C1 segment of cervical spinal cord (tissue), 14 donors: ENCODE results near the gene LRRC40.
"Not testable (repeated sequence)": the region's sequence is repeated elsewhere in the genome, so short reads cannot be mapped to it uniquely, and the experiment has no call there.

Experiments
- DNase-seq, 14 donors: peaks; one replicate each; lab custom pipeline; 2025; lab: John Stamatoyannopoulos, UW

Gene LRRC40

DNA sequence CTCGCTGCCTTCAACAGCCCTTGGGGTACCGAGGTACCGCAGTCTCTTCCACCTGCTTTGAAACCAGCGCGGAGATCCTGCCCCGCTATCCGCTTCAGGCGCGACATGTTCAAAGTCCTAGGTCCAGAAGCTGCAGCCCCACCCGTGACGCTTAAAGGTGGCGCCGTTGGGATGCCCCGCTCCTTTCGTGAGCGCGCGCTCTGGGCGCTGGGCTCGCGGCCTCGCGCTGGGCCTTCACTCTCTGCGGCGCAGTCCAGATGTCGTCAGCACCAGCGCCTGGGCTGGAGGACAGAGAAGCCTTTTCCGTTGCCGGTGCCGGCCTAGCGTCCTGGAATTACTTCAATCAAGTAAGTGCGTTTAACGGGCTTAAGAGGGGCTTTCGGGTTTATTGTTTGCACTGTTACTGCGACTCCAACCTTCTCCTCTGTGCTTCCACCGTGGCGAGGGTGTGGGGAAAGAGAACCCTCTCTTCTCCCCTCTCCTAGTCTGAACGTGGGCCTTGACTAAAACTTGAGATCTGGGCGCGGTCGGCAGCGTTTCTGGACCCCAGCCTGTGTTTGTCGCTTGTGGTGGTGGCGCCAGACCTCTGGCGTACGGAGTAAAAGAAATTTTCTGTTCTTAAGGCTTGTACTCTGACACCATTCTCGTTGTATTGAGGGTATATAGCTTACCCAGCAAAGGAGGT lies at the start of gene LRRC40:
TSS of gene LRRC40 (minus strand) at position 146 of the 685 bp plus-strand sequence. CDS start at position 107, 39 bp downstream.
- peak; percentile 69 to 97 (median 94) for DNase-seq

DNA sequence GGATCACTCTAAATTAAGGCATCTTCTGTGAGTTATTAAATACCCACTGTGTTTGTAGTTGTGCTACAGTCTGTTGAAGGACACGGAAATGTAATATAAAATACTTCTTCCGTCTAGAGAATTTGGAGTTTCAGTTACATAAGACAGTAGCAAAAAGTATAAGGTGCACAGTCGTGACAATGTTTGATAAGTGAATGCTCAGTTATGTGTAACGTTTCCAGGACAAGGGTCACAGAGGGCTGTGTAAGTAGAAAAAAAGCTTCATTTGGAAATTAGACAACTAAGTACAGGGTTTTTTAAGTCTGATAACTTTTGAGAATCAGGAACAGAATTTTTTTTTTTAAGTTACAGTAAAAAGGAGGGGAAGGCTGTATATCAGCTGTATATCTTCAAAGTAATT lies 43.4 kb upstream of the LRRC40 start:
- DNase-seq = no peak

- DNase-seq = no peak
These were observed 42.4 kb upstream of the LRRC40 start for GRCh38 chr1:70247768-70248167.

GRCh38 chr1:70247122-70247521 lies 41.7 kb upstream of the LRRC40 start:
- DNase-seq = no peak

DNA sequence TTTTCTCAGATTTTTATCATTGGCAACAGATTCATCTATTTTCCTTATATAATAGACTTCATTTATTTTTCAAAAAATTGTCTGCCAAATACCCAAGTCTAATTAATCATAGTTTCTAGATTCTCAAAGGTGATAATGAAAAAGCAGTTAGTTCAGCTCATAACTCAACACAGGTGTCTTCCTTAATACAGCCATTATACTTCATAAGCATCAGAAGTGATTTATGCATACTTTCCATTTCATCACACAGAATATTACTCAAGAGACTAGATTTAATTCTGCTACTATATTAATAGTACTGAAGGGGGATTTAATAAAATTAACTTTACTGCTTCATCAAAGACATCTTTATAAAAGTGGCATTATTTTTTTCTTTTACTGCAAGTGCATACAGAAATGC lies 34.6 kb upstream of the LRRC40 start:
- no peak for DNase-seq

- no peak for DNase-seq
These were observed 29.4 kb upstream of the LRRC40 start for GRCh38 chr1:70234733-70235132.

DNA sequence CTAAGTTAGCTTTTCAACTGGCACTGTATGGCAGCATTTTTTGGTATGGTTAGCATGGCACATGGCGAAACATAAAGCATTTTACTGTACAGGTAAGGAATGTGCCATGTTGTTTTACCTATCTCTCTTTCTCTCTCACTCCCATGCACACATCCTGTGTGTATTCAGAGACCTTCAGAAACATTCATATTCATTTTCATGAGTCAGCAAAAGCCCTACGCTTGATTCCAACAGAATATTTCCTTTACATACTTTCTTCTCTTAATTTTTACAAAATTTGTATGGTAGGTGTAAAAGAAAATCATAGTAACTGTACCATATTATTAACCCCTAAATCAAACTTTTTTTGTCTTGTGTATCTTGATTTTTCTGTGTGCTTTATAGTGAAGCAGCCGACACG lies 26.1 kb upstream of the LRRC40 start:
- DNase-seq = no peak

DNA sequence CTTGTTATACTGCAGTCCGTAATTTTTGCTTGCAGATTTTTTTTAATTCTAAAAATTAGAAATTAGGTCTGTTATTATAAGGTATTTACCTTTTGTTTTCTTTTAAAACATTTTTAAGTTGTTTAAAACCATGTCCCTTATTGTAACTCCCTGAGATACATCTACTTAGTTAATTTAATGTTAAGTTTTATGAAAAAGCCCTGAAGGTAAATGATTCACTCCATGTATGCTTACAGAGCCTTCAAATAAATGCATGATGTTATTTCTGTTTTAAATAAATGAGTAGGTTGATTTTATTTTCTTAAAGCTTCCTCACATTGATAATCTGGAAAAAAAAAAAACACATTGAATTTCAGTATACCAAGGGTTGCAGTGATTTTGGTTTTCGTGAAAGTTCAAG lies 23.3 kb upstream of the LRRC40 start:
- no peak for DNase-seq

GRCh38 chr1:70227439-70227838 lies 22.1 kb upstream of the LRRC40 start:
- DNase-seq = no peak

DNA sequence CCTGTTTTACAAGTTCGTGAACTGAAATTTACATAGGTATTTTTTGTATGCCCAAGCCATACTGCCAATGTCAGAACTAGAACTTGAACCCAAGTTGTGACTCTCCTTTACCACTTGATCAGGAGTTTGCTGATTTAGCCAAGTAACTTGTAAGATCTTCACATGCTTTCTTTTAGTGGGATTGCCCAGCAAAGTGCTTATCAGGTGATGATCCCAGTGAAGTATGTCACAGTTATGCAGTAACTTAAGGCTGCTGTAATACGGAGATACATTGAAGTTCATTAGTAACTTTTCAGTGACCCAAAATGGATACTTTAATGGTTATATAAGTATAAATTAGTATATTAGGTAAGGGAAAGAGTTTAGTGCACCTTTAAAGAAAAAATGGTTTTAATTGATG lies 19.6 kb upstream of the LRRC40 start:
- DNase-seq = no peak

GRCh38 chr1:70222716-70223235 lies 17.4 kb upstream of the LRRC40 start:
- no peak for DNase-seq

DNA sequence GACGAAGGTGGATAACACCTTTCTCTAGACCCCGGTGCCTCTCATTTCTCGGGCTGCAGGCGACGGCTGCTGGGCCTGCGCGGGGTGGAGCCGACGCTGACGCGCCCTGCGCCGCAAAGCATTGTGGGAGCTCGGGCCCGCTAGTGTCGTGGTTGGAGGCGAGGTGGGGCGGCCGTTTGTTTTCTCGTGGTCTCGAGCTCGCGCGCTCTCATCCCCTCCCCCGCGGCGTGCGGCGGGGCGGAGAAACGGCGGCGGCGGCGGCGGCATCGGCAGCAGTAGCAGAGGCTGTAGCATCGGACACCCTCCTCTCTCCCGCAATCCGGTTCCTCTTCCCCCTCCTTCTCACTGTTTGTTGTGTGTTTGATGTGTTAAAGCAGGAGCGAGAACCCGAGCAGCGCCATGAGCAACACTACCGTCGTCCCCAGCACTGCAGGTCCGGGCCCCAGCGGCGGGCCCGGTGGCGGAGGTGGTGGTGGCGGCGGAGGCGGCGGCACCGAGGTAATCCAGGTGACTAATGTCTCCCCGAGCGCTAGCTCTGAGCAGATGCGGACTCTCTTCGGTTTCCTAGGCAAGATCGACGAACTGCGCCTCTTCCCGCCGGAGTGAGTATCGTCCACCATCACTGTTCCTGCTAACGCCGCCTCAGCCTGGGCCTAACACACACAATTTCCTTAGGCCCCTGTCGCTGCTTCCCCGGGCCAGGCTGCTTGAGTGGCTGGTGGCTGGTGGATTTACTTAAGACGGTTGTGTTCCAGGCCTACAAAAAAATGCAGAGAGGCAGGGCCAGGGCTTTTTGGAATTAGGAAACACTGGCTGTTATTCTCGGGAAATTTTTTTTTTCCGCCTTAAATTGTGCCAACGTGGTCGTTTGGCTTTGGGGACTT lies 16.1 kb upstream of the LRRC40 start, which contains the start of gene SRSF11:
TSS of gene SRSF11 (plus strand) at position 143 of the 884 bp plus-strand sequence. CDS start at position 400, 257 bp downstream.
- peak; percentile 73 to 96 (median 92) for DNase-seq

GRCh38 chr1:70220517-70221237 lies 15.3 kb upstream of the LRRC40 start:
- DNase-seq = no peak

DNA sequence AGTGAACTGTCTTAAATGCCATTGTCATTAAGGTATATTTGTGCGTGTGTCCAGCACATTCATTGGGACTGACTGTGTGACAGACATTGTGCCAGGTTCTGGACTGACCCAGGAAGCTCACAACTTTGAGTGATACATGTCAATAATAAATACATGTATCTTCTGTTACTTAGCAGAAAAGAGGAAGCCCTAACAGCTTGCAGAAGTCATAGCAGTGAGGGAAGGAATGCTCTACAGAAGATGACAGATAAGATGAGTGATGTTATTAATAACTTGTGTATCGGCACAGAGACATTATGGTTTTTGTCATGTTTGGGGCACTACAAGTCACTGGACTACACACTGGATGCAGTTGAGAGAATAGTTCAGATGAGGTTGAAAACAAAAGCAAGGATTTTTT lies 14.6 kb upstream of the LRRC40 start:
- DNase-seq = no peak

GRCh38 chr1:70211541-70211940 lies 6.2 kb upstream of the LRRC40 start:
- no peak for DNase-seq

DNA sequence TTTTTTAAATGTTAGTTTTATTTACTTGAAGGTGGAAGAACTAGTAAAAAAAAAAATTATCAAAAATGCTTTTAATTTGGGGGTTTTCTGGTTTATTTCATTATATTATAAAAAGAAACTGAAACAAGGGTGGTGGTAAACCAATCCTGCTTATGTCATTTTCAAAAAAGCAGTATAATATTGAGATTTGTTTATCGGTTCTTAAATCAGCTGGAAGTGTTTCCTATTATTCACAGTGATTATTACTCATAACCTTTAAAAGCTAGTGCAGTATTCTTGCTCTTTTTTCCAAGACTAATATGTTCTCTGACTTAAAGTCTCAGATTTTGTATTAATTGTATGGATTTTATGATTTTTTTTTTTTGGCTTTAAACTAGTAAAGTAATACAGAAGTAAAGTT lies 5.4 kb upstream of the LRRC40 start:
- DNase-seq = no peak

DNA sequence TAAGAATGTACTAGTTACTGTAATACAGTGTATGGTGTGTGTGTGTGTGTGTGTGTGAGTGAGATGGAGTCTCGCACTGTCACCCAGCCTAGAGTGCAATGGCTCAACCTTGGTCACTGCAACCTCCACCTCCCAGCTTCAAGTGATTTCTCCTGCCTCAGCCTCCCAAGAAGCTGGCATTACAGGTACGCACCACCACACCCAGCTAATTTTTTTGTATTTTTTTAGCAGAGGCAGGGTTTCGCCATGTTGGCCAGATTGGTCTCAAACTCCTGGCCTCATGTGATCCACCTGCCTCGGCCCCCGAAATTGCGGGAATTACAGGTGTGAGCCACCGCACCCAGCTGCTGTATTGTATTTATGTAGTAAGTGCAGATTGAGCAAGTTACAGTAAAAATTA lies 2.9 kb upstream of the LRRC40 start:
- DNase-seq = no peak

DNA sequence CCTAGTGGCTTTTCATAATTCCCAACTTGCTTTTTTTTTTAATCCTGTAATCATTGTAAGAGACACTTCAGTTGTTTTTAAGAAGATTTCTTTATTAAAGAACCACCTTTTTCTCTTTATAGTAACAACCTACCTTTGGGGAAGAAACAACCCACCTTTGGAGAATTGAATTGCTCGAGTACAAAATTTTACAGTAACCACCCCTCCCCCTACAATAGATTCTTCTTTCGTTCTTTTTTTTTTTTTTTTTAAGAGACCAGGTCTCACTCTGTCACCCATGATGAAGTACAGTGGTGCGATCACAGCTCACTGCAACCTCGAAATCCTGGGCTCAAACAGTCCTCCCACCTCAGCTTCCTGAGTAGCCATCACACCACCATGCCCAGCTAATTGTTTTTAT lies 2.1 kb upstream of the LRRC40 start:
- no peak for DNase-seq

DNA sequence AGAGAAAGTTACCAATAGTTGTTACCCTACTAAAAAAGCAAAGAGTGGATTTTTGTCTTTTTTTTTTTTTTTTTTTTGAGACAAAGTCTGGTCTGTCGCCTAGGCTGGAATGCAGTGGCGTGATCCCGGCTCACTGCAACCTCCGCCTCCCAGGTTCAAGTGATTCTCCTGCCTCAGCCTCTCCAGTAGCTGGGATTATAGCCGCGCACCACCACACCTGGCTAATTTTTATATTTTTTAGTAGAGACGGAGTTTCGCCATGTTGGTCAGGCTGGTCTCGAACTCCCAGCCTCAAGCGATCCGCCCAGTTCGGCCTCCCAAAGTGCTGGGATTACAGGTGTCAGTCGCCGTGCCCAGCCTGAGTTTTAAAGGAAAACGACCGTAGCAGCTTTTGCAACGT lies 1.5 kb upstream of the LRRC40 start:
- not testable (repeated sequence) for DNase-seq

DNA sequence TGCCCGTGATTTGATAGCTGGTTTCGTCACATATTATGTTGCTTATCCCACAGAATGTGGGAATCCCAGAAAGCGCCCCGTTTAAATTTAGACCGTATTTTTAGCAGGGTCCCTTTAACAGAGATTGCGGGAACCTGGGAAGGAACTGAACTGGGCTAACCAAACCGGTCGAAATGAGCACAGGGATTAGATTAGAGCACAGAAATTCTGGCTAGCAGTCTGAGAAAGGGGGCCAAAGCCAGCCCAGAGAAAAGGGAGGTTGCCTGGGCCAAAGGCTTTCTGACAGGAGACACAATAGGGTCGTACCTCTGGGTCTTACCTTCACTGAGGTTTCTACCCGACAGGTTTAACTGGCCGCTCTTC lies 327 bp downstream of the LRRC40 start:
- DNase-seq = no peak

DNA sequence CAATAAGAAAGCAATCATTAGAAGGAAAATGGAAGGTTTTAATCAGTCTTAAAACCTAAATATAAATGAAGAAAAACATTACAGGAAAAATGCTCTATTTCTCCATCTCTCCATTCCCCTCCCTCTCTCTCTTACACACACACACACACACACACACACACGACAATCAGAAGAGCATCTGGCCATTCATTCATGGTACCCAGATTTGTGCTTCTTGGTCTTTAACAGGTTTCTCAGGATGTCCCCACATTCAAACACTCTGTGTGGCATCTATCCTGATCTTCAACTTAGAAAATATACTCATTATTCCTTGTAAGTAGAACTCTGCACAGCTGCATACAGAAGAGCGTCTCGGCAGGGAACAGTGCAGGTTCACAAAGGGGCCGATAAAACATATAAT lies 779 bp downstream of the LRRC40 start:
- DNase-seq = no peak

DNA sequence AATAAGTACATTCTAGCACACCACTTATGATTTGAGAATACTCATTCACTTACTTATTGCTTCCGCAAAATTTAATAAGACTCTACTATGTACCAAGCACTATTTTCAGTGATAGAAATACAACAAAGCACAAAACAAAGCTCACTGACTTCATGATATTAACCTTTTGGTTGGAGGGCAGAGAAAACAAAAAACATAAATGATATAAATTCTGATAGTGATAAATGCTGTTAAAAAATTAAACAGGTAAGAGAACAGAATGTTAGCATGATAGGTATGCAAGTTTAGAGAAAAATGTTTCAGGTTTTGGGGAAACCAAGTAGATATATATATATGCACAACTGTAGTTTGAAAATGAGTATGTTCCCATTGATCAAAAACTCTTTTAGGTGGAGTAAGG lies 1.2 kb downstream of the LRRC40 start:
- no peak for DNase-seq
